Brain microvascular endothelial cell (primary cell): ENCODE data around the gene TCEANC.

Experiments
- DNase-seq: peaks from one replicate; pipeline ENCODE4 v3.0.0-alpha.2; 2020
- H3K27ac ChIP-seq: fragments of 250-450 bp; sonication (Bioruptor Pico); 2 replicates; pipeline ENCODE4 v1.5.1; 2020; ENCODE audit warnings: mild to moderate bottlenecking, moderate library complexity
- H3K27me3 ChIP-seq: fragments of 250-450 bp; sonication (Bioruptor Pico); replicated peaks from 2 replicates; pipeline ENCODE4 v1.5.1; 2020; ENCODE audit warnings: mild to moderate bottlenecking
- H3K36me3 ChIP-seq: fragments of 250-450 bp; sonication (Bioruptor Pico); replicated peaks from 2 replicates; pipeline ENCODE4 v1.5.1; 2020; ENCODE audit warnings: mild to moderate bottlenecking
- H3K4me3 ChIP-seq: 2 replicates; pipeline ENCODE4 v1.5.1; 2011; ENCODE audit warnings: low read depth, mild to moderate bottlenecking, control low read depth, low read length, moderate library complexity
- CTCF ChIP-seq: IDR thresholded peaks from 2 replicates; pipeline ENCODE4 v1.5.1; 2011; ENCODE audit warnings: low read depth, mild to moderate bottlenecking, moderate library complexity, low read length, control low read depth, inconsistent platforms; ENCODE audit errors: missing control alignments
- in situ Hi-C: cut with HindIII; loops from 2 replicates; pipeline ENCODE4 v1.10.0; 2017; ENCODE audit warnings: low sequenced_read_pairs, low pct_ligation_motif_present

TCEANC gene

GRCh38 chrX:13700380-13700779 is 47.4 kb downstream of the TCEANC start:
- Histone ChIP-seq H3K4me3 (no peak overlapping the region), H3K27ac (no peak overlapping the region), H3K27me3 (no peaks in the 10 kb centered on the region), H3K36me3 (no peaks in the 10 kb centered on the region)
- no peak for TF ChIP-seq CTCF
- no peak for DNase-seq
- in situ Hi-C loops, result no loop called here

- H3K27me3 ChIP-seq, result no peaks in the 10 kb centered on the region
- no peak overlapping the region for H3K4me3 ChIP-seq
- DNase-seq, result no peak
- TF ChIP-seq CTCF, result no peak
- no peaks in the 10 kb centered on the region for H3K36me3 ChIP-seq
- in situ Hi-C loops, result no loop called here
- H3K27ac ChIP-seq, result no peak overlapping the region
These were observed 49.3 kb downstream of the TCEANC start for GRCh38 chrX:13702111-13702789.

GRCh38 chrX:13703135-13703534 is 50.2 kb downstream of the TCEANC start:
- DNase-seq, result no peak
- no peak for TF ChIP-seq CTCF
- no peaks in the 10 kb centered on the region for H3K27me3 ChIP-seq
- H3K4me3 ChIP-seq, result no peak overlapping the region
- H3K36me3 ChIP-seq, result no peaks in the 10 kb centered on the region
- in situ Hi-C loops, result no loop called here
- H3K27ac ChIP-seq, result no peak overlapping the region

GRCh38 chrX:13703589-13703988 is 50.6 kb downstream of the TCEANC start:
- H3K4me3 ChIP-seq, result no peak overlapping the region
- no peak overlapping the region for H3K27ac ChIP-seq
- H3K27me3 ChIP-seq, result no peaks in the 10 kb centered on the region
- in situ Hi-C loops, result no loop called here
- H3K36me3 ChIP-seq, result no peaks in the 10 kb centered on the region
- DNase-seq, result no peak
- no peak for TF ChIP-seq CTCF

GRCh38 chrX:13711141-13711540 is 58.2 kb downstream of the TCEANC start:
- H3K27me3 ChIP-seq, result no peaks in the 10 kb centered on the region
- H3K4me3 ChIP-seq, result no peak overlapping the region
- no peak overlapping the region for H3K27ac ChIP-seq
- in situ Hi-C loops, result no loop called here
- DNase-seq, result no peak
- TF ChIP-seq CTCF, result no peak
- peaks cover 12% of the 10 kb centered on the region for H3K36me3 ChIP-seq
